Measurements from ENCODE around the gene PODN. TPM values are rescaled to one million over a fixed set of nuclear protein-coding genes. Genes with fewer than 3 reads are reported as not detected.

Gene PODN
- total RNA-seq, 1 experiment from 2014 or later: not detected

DNA sequence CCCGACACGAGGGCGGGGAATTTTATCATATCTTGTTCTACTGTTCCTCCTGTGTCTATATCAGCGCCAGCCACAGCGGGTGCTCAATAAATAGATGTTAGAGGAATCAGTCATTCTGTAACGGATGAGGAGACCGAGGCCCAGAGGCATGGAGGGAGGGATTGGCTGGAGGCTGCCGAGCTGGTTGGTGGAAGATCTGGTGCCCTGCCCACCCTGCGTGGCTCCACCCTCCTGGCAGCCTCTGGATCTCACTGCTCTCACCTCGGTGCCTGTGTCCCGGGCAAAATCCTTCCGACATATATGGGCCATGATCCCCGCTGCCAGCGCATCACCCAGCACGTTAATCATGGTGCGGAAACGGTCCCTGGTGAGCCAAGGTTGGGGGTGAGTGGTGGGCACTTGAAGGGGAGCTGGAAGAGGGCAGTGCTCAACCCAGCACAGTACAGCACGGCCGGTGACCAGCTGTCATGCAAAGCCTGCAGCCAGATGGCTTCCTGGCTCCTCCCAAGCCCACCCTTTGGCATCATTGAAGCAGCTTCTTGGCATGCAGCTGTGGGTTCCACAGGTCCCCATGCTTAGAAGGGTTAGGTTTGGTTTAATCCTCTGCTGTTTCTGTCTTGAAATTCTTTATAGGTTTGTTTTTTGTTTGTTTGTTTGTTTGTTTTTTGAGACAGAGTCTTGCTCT lies 26.7 kb downstream of the PODN start:
- H3K36me3 Mint-ChIP-seq (ENCODE audit: insufficient read depth, unreplicated experiment): no peaks in the 10 kb centered on the region
- H3K9me3 Mint-ChIP-seq (ENCODE audit: unreplicated experiment): no peaks in the 10 kb centered on the region
- TF ChIP-seq, protein P1, sequence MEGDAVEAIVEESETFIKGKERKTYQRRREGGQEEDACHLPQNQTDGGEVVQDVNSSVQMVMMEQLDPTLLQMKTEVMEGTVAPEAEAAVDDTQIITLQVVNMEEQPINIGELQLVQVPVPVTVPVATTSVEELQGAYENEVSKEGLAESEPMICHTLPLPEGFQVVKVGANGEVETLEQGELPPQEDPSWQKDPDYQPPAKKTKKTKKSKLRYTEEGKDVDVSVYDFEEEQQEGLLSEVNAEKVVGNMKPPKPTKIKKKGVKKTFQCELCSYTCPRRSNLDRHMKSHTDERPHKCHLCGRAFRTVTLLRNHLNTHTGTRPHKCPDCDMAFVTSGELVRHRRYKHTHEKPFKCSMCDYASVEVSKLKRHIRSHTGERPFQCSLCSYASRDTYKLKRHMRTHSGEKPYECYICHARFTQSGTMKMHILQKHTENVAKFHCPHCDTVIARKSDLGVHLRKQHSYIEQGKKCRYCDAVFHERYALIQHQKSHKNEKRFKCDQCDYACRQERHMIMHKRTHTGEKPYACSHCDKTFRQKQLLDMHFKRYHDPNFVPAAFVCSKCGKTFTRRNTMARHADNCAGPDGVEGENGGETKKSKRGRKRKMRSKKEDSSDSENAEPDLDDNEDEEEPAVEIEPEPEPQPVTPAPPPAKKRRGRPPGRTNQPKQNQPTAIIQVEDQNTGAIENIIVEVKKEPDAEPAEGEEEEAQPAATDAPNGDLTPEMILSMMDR (IDR thresholded peaks at IDR 0.05; ENCODE audit: insufficient read depth in 1 of 2, low read depth in 1 of 2, low read length in 1 of 2, severe bottlenecking in 1 of 2, unreplicated experiment in 1 of 2): no peak
- H3K27ac Mint-ChIP-seq (ENCODE audit: unreplicated experiment): no peak overlapping the region
- intact Hi-C loops (cut with micrococcal nuclease; ENCODE audit: unreplicated experiment): no loop called here
- Histone ChIP-seq H3K4me3 (ENCODE audit: low read depth, low read length) (no peak overlapping the region), H3K4me1 (peaks cover 20% of the 10 kb centered on the region), H3K27me3 (replicated peaks; ENCODE audit: control insufficient read depth, insufficient read depth, low read length) (no peaks in the 10 kb centered on the region), H3K36me3 (ENCODE audit: control insufficient read depth, insufficient read depth, low read length) (no peaks in the 10 kb centered on the region), H3K9me3 (no peaks in the 10 kb centered on the region)
- H3K4me3 Mint-ChIP-seq (ENCODE audit: unreplicated experiment): no peak overlapping the region
- H3K4me1 Mint-ChIP-seq (ENCODE audit: low read depth, unreplicated experiment): peaks cover 3% of the 10 kb centered on the region
- BruUV-seq (replicated peaks): no TSS peak
- DNase-seq: no peak
- CTCF ChIA-PET: no interaction called here
- H3K27me3 Mint-ChIP-seq (ENCODE audit: insufficient read depth, unreplicated experiment): no peaks in the 10 kb centered on the region
- POLR2A ChIA-PET: no interaction called here

DNA sequence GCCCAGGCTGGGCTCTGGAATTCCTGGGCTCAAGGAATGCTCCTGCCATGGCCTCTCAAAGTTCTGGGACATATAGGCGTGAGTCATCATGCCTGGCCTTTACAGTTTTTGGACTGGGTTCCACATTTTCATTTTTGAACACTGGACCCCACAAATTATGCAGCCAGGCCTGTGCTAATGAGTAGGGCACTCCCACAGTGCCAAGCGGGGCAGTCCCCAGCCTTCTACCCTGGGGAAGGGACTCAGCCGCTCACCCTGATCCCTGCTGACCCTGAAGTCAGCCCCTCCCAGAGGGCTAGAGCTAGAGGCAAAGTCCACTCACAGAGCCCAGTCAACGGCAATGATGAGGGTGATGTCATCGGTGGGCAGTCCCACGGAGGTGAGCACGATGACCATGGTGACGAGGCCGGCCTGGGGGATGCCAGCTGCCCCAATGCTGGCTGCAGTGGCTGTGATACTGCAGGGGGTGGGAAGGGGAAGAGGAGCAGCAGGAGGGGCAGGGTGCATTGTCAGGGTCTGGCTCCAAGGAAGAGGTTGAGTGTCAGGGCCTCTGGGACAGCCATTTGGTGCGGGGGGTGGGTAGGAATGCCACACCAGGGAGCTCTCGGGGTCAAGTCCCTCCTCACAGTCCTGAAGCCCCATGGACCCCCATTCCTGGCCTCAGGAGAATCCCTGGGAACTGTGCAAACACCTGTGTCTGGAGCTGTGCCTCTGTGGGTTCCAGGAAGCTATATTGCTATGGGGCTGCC lies 27.6 kb downstream of the PODN start:
- DNase-seq: peak; percentile 60 to 82
- TF ChIP-seq, protein P1 (IDR thresholded peaks at IDR 0.05; ENCODE audit: insufficient read depth in 1 of 2, low read depth in 1 of 2, low read length in 1 of 2, severe bottlenecking in 1 of 2, unreplicated experiment in 1 of 2): no peak
- Mint-ChIP-seq H3K9me3 (ENCODE audit: unreplicated experiment) (no peaks in the 10 kb centered on the region), H3K4me3 (ENCODE audit: unreplicated experiment) (no peak overlapping the region), H3K4me1 (ENCODE audit: low read depth, unreplicated experiment) (peaks cover 6% of the 10 kb centered on the region), H3K36me3 (ENCODE audit: insufficient read depth, unreplicated experiment) (no peaks in the 10 kb centered on the region), H3K27ac (ENCODE audit: unreplicated experiment) (peak overlapping the region; percentile 76), H3K27me3 (ENCODE audit: insufficient read depth, unreplicated experiment) (no peaks in the 10 kb centered on the region)
- BruUV-seq (replicated peaks): no TSS peak
- ChIA-PET CTCF (no interaction called here), POLR2A (no interaction called here)
- H3K9me3 ChIP-seq: no peaks in the 10 kb centered on the region
- H3K4me1 ChIP-seq: peaks cover 20% of the 10 kb centered on the region
- H3K4me3 ChIP-seq (ENCODE audit: low read depth, low read length): no peak overlapping the region
- no peaks in the 10 kb centered on the region for H3K36me3 ChIP-seq (ENCODE audit: control insufficient read depth, insufficient read depth, low read length)
- intact Hi-C loops (cut with micrococcal nuclease; ENCODE audit: unreplicated experiment): no loop called here
- H3K27me3 ChIP-seq (replicated peaks; ENCODE audit: control insufficient read depth, insufficient read depth, low read length): no peaks in the 10 kb centered on the region

DNA sequence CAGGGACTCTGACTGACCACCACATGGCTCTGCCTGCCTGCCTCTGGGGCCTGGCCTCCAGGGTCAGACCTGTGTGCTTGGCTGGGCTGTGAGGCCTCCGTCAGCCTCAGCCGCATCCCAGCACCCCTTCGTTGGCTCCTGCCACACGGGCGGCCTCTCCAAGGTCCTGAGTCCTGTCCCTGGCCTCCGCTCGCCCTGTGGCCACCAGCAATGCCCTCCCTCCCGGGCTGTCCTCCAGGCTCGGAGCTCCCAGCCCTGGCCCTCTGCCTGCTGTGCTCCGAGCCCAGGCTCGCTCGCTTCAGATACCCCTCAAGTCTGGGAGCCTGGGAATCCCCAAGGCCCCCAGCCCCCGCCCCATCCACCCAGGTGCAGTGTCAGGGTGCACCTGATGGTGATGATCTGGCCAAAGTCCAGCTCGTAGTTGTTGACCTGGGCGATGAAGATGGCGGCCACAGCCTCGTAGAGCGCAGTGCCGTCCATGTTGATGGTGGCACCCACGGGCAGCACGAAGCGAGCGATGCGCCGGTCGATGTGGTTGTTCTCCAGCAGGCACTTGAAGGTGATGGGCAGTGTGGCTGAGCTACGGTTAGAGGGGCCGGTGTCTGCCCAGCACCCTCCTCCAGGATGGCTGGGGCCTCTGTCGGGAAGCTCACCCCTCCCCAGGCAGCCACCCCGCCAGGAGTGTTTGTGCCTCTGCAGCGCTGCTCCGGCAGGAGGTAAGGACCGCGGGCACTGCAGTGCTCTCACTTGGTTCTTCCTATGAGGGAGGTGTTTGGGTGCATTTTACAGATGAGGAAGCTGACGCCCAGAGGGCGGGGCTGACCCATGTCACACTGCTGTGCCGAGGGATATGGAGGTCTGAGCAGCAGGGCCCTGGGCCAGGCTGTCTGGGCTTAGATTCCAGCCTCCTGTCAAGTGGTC lies 28.5 kb downstream of the PODN start:
- Mint-ChIP-seq H3K36me3 (ENCODE audit: insufficient read depth, unreplicated experiment) (peaks cover 5% of the 10 kb centered on the region), H3K27ac (ENCODE audit: unreplicated experiment) (no peak overlapping the region), H3K4me3 (ENCODE audit: unreplicated experiment) (no peak overlapping the region), H3K9me3 (ENCODE audit: unreplicated experiment) (no peaks in the 10 kb centered on the region), H3K27me3 (ENCODE audit: insufficient read depth, unreplicated experiment) (no peaks in the 10 kb centered on the region), H3K4me1 (ENCODE audit: low read depth, unreplicated experiment) (peaks cover 6% of the 10 kb centered on the region)
- H3K4me1 ChIP-seq: peaks cover 20% of the 10 kb centered on the region
- no peak for DNase-seq
- intact Hi-C loops (cut with micrococcal nuclease; ENCODE audit: unreplicated experiment): no loop called here
- no peak overlapping the region for H3K4me3 ChIP-seq (ENCODE audit: low read depth, low read length)
- BruUV-seq (replicated peaks): no TSS peak
- TF ChIP-seq, protein P1 (IDR thresholded peaks at IDR 0.05; ENCODE audit: insufficient read depth in 1 of 2, low read depth in 1 of 2, low read length in 1 of 2, severe bottlenecking in 1 of 2, unreplicated experiment in 1 of 2): no peak
- ChIA-PET CTCF (interaction anchor here (0.7 kb wide), 1 partner anchor 17 kb away, joined by 3 read pairs; no protein-coding TSS in a partner anchor), POLR2A (interaction anchor here (0.7 kb wide), 1 partner anchor 13 kb away, joined by 5 read pairs; no protein-coding TSS in a partner anchor)
- H3K27me3 ChIP-seq (replicated peaks; ENCODE audit: control insufficient read depth, insufficient read depth, low read length): no peaks in the 10 kb centered on the region
- no peaks in the 10 kb centered on the region for H3K9me3 ChIP-seq
- H3K36me3 ChIP-seq (ENCODE audit: control insufficient read depth, insufficient read depth, low read length): no peaks in the 10 kb centered on the region
